Fibroblast of skin of left biceps (primary cell): ENCODE measurements around the gene FEM1B.

Experiments
- DNase-seq, 2 experiments: peaks; one replicate each; pipeline ENCODE4 v3.0.0-alpha.2; 2013; ENCODE audit warnings: low read depth in 2 of 2

The FEM1B gene

GRCh38 chr15:68285259-68285980, 7.9 kb downstream of the FEM1B start:
- no peak for DNase-seq

GRCh38 chr15:68286256-68286655, 8.7 kb downstream of the FEM1B start:
- DNase-seq, result no peak

- no peak for DNase-seq
Measured at GRCh38 chr15:68289057-68289456, 11.5 kb downstream of the FEM1B start.

- no peak for DNase-seq
Measured at GRCh38 chr15:68289621-68290352, 12.2 kb downstream of the FEM1B start.

GRCh38 chr15:68290715-68291114, 13.2 kb downstream of the FEM1B start:
- no peak for DNase-seq

GRCh38 chr15:68292157-68292781, 14.7 kb downstream of the FEM1B start:
- DNase-seq, result no peak

- DNase-seq, result no peak
Measured at GRCh38 chr15:68292967-68293366, 15.4 kb downstream of the FEM1B start.

GRCh38 chr15:68295014-68295805, 17.7 kb downstream of the FEM1B start:
- DNase-seq, result no peak

GRCh38 chr15:68298336-68298735, 20.8 kb downstream of the FEM1B start:
- DNase-seq, result no peak

GRCh38 chr15:68298882-68299381, 21.4 kb downstream of the FEM1B start:
- no peak for DNase-seq

- no peak for DNase-seq
Measured at GRCh38 chr15:68299436-68299835, 21.9 kb downstream of the FEM1B start.

- no peak for DNase-seq
Measured at GRCh38 chr15:68300115-68300940, 22.8 kb downstream of the FEM1B start.

GRCh38 chr15:68301301-68301700, 23.8 kb downstream of the FEM1B start:
- no peak for DNase-seq

GRCh38 chr15:68302729-68303128, 25.2 kb downstream of the FEM1B start:
- no peak for DNase-seq

GRCh38 chr15:68303134-68303533, 25.6 kb downstream of the FEM1B start:
- no peak for DNase-seq

GRCh38 chr15:68303560-68304436, 26.3 kb downstream of the FEM1B start:
- DNase-seq, result no peak

- no peak for DNase-seq
Measured at GRCh38 chr15:68304589-68305337, 27.2 kb downstream of the FEM1B start.

- DNase-seq, result no peak
Measured at GRCh38 chr15:68305420-68305871, 27.9 kb downstream of the FEM1B start.
